PC-9 (cell line): ENCODE data around the gene C15orf62. TPM values are rescaled to one million over a fixed set of nuclear protein-coding genes. Genes with fewer than 3 reads are reported as not detected.

Experiments
- BruUV-seq: library from RNA; stranded (reverse); fragments of 400-500 nt; replicated peaks from 2 replicates; lab custom pipeline; 2021; lab: Mats Ljungman, UMichigan
- CTCF ChIA-PET: fragments of 300-600 bp; sonication (Branson Sonifier 250); formaldehyde crosslinking; loops from one replicate; lab custom pipeline; 2022; ENCODE audit warnings: antibody characterized with exemption; lab: Charles Lee
- POLR2A ChIA-PET: fragments of 300-600 bp; sonication (Branson Sonifier 250); formaldehyde crosslinking; loops from one replicate; lab custom pipeline; 2022; ENCODE audit warnings: antibody characterized with exemption; ENCODE audit not compliant: unreplicated experiment; lab: Charles Lee
- DNase-seq, 2 experiments: peaks; one replicate each; pipeline versions ENCODE4 v3.0.0 to v3.0.0-alpha.2; 2015 to 2022; ENCODE audit warnings: mixed read lengths in 1 of 2
- H2AFZ ChIP-seq: fragments of 200-600 bp; sonication (generic); 2 replicates; pipeline ENCODE4 v1.8.1; 2017; ENCODE audit warnings: antibody characterized with exemption
- H3F3A ChIP-seq: fragments of 200-600 bp; sonication (generic); 2 replicates; pipeline ENCODE4 v1.8.1; 2017; ENCODE audit warnings: antibody characterized with exemption, mild to moderate bottlenecking, low read depth; ENCODE audit not compliant: insufficient read depth
- H3K27ac ChIP-seq: fragments of 200-600 bp; sonication (generic); 2 replicates; pipeline ENCODE4 v1.6.1; 2016; ENCODE audit warnings: mixed run types
- H3K27me3 ChIP-seq: fragments of 200-600 bp; sonication (generic); 2 replicates; pipeline ENCODE4 v1.6.1; 2016; ENCODE audit warnings: low read depth, mixed run types; ENCODE audit not compliant: insufficient read depth
- H3K36me3 ChIP-seq: fragments of 200-600 bp; sonication (generic); 2 replicates; pipeline ENCODE4 v1.6.1; 2016; ENCODE audit warnings: low read depth, mixed run types
- H3K4me1 ChIP-seq: fragments of 200-600 bp; sonication (generic); replicated peaks from 2 replicates; pipeline ENCODE4 v1.6.1; 2016; ENCODE audit warnings: mixed run types; ENCODE audit not compliant: insufficient read depth
- H3K4me2 ChIP-seq: fragments of 200-600 bp; sonication (generic); 2 replicates; pipeline ENCODE4 v1.6.1; 2017; ENCODE audit warnings: mixed run types
- H3K4me3 ChIP-seq: fragments of 200-600 bp; sonication (generic); 2 replicates; pipeline ENCODE4 v1.6.1; 2016; ENCODE audit warnings: mixed run types
- H3K79me2 ChIP-seq: fragments of 200-600 bp; sonication (generic); 2 replicates; pipeline ENCODE4 v1.6.1; 2017; ENCODE audit warnings: low read depth, mixed run types
- H3K9me2 ChIP-seq: fragments of 200-600 bp; sonication (generic); 2 replicates; pipeline ENCODE4 v1.8.1; 2017; ENCODE audit warnings: mild to moderate bottlenecking; ENCODE audit not compliant: insufficient read depth
- H3K9me3 ChIP-seq: fragments of 200-600 bp; sonication (generic); 2 replicates; pipeline ENCODE4 v1.8.1; 2016; ENCODE audit warnings: low read depth; ENCODE audit not compliant: insufficient read depth
- H4K20me1 ChIP-seq: fragments of 200-600 bp; sonication (generic); 2 replicates; pipeline ENCODE4 v1.8.1; 2017; ENCODE audit not compliant: insufficient read depth
- EZH2 ChIP-seq: fragments of 200-600 bp; sonication (generic); IDR thresholded peaks from 2 replicates; pipeline ENCODE4 v1.8.0; 2017; ENCODE audit warnings: antibody characterized with exemption, low read depth
- intact Hi-C: fragments of 100-400 bp; cut with micrococcal nuclease; formaldehyde crosslinking; loops from one replicate; pipeline ENCODE4 v1.10.0; 2022; ENCODE audit not compliant: unreplicated experiment
- total RNA-seq: library from RNA; stranded (reverse); gene quantifications from 2 replicates; pipeline ENCODE4 v1.2.3, GENCODE V29; 2021
- TF ChIP-seq, protein P1 (sequence below): fragments of 200-600 bp; sonication (generic); conservative IDR thresholded peaks from 2 replicates; pipeline ENCODE4 v1.6.1; 2017; ENCODE audit warnings: mixed run types, antibody characterized with exemption, mild to moderate bottlenecking, moderate library complexity

Gene C15orf62
- total RNA-seq, 1 experiment from 2014 or later: 0.33 TPM

DNA sequence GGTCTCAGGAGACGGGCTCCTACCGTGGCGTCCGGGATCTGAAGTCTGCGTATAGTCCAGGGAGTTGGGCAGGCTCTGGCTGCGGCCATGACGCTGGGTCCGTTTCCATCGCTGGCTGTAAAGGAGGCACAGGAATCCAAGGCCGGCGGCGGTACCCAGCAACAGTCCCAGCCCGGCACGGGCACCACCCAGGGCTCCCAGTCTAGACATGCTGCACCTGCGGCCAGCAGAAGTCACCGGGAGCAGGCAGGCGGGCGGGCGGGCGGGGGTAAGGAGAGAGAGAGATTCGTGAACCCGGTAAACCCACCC lies 15.3 kb upstream of the C15orf62 start:
- Histone ChIP-seq H3K79me2 (0 out of 2 replicates have a peak, but pooled peaks cover 17% of the 10 kb centered on the region), H4K20me1 (no peaks in the 10 kb centered on the region), H3K36me3 (no peaks in the 10 kb centered on the region), H2AFZ (peak overlapping the region; percentile 89), H3F3A (no peaks in the 10 kb centered on the region), H3K9me2 (no peaks in the 10 kb centered on the region), H3K4me3 (peak overlapping the region; percentile 93), H3K9me3 (no peaks in the 10 kb centered on the region), H3K4me2 (peak overlapping the region; percentile 85), H3K4me1 (peaks cover 12% of the 10 kb centered on the region; the same call in 1 of the 2 replicates), H3K27ac (no peak overlapping the region), H3K27me3 (no peaks in the 10 kb centered on the region)
- ChIA-PET CTCF (no interaction called here), POLR2A (no interaction called here)
- TF ChIP-seq EZH2: no peak
- TF ChIP-seq, protein P1, sequence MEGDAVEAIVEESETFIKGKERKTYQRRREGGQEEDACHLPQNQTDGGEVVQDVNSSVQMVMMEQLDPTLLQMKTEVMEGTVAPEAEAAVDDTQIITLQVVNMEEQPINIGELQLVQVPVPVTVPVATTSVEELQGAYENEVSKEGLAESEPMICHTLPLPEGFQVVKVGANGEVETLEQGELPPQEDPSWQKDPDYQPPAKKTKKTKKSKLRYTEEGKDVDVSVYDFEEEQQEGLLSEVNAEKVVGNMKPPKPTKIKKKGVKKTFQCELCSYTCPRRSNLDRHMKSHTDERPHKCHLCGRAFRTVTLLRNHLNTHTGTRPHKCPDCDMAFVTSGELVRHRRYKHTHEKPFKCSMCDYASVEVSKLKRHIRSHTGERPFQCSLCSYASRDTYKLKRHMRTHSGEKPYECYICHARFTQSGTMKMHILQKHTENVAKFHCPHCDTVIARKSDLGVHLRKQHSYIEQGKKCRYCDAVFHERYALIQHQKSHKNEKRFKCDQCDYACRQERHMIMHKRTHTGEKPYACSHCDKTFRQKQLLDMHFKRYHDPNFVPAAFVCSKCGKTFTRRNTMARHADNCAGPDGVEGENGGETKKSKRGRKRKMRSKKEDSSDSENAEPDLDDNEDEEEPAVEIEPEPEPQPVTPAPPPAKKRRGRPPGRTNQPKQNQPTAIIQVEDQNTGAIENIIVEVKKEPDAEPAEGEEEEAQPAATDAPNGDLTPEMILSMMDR: no peak
- BruUV-seq: no TSS peak
- peak in 1 of 2 experiments; percentile 43 for DNase-seq
- intact Hi-C loops: loop anchor here (2.0 kb wide), 2 partner anchors 22 to 140 kb away; partner anchors contain the start of gene VPS18

DNA sequence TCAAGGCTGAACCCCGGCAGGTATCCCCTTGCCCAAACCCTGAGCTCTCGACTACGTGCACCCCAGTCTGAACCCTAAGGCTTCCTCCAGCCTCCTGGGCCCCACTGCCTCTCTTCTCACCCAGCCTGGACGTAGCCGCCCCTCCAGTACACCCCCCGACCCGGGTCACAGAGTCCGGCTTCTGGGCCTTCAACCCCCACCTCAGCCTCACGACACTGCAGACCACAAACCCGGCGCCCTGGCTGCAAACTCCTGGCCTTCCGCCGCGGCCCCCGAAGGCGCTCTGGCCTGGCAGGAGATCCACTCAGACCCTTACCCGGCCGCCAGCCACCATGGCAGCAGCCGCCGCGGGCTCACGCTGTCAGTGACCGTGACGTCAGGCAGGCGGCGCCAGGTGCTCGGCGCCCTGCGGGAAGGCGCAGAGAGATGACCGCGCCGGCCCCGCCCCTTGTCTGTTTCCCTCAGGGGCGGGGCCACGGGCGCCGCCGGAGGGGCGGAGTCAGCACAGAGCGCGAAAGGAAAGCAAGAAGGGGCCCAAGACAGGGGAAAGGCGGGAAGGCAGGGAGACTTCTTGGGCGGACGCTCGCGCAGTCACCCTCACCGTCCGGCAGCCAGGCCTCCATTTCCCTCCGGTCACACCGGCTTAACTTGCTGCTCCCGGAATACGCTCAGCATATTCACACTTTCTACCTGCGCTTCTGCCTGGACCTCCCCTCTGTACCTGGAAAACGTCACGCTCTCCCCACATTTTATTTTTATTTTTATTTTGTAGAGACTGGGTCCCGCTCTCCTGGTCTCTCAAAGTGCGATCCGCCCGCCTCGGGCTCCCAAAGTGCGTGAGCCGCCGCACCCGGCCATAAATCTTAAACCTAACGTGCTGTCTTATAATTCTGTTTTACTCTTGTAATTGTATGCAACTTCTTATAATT lies 14.6 kb upstream of the C15orf62 start, which contains the start of gene RMDN3:
Gene RMDN3 (minus strand): TSS at position 372 of the 929 bp plus-strand sequence. CDS start 471 bp downstream, outside the sequence.
- H3K4me2 ChIP-seq: peak within 1 kb of the TSS; percentile 85
- peak within 1 kb of the TSS; percentile 89 for H2AFZ ChIP-seq
- H3K79me2 ChIP-seq: 0 out of 2 replicates have a peak, but pooled peaks cover 17% of the 10 kb centered on the region
- peak within 1 kb of the TSS; percentile 93 for H3K4me3 ChIP-seq
- TF ChIP-seq, protein P1: no peak
- no peak for TF ChIP-seq EZH2
- H3K27ac ChIP-seq: peak within 1 kb of the TSS; percentile 59
- H3K27me3 ChIP-seq: no peaks in the 10 kb centered on the region
- no peaks in the 10 kb centered on the region for H3K9me3 ChIP-seq
- H4K20me1 ChIP-seq: no peaks in the 10 kb centered on the region
- peak; percentile 73 to 92 for DNase-seq
- no peaks in the 10 kb centered on the region for H3K9me2 ChIP-seq
- TSS peak; percentile 97 for BruUV-seq
- intact Hi-C loops: loop anchor here (1.0 to 2.0 kb wide), 3 partner anchors 14 to 140 kb away; partner anchors contain the start of genes C15orf62 and VPS18
- no peaks in the 10 kb centered on the region for H3F3A ChIP-seq
- peaks cover 12% of the 10 kb centered on the region; the same call in 1 of the 2 replicates for H3K4me1 ChIP-seq
- no peaks in the 10 kb centered on the region for H3K36me3 ChIP-seq
- ChIA-PET POLR2A (no interaction called here), CTCF (no interaction called here)

DNA sequence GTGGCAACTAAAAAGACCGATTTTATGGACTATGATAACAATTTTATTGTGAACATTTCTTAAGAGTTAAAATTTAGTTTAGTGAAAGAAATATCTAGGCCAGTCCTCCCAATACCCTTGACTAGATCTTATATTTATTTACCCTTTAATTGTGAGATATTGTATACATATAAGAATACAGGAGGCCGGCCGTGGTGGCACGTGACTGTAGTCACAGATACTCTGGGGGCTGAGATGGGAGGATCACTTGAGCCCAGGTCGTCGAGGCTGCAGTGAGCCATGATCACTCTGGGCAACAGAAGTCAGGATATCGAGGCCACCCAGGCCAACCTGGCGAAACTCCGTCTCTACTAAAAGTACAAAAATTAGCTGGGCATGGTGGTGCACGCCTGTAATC lies 14.0 kb upstream of the C15orf62 start:
- H2AFZ ChIP-seq: peak overlapping the region; percentile 89
- intact Hi-C loops: loop anchor here (1.0 to 2.0 kb wide), 3 partner anchors 13 to 139 kb away; partner anchors contain the start of genes C15orf62 and VPS18
- H3K79me2 ChIP-seq: 0 out of 2 replicates have a peak, but pooled peaks cover 17% of the 10 kb centered on the region
- H3K27ac ChIP-seq: peak overlapping the region; percentile 59
- H3K9me3 ChIP-seq: no peaks in the 10 kb centered on the region
- H4K20me1 ChIP-seq: no peaks in the 10 kb centered on the region
- peaks cover 12% of the 10 kb centered on the region; the same call in 1 of the 2 replicates for H3K4me1 ChIP-seq
- H3K4me2 ChIP-seq: peak overlapping the region; percentile 85
- H3K27me3 ChIP-seq: no peaks in the 10 kb centered on the region
- no TSS peak for BruUV-seq
- ChIA-PET CTCF (no interaction called here), POLR2A (no interaction called here)
- peak overlapping the region; percentile 93; the same call in 1 of the 2 replicates for H3K4me3 ChIP-seq
- TF ChIP-seq, protein P1: no peak
- TF ChIP-seq EZH2: no peak
- no peaks in the 10 kb centered on the region for H3F3A ChIP-seq
- DNase-seq: no peak
- H3K36me3 ChIP-seq: no peaks in the 10 kb centered on the region
- no peaks in the 10 kb centered on the region for H3K9me2 ChIP-seq
